ENCODE measurements around the gene CITED2.
A peak's percentile ranks its signal among the peaks of the same experiment; 100 is the strongest.

The CITED2 gene

DNA sequence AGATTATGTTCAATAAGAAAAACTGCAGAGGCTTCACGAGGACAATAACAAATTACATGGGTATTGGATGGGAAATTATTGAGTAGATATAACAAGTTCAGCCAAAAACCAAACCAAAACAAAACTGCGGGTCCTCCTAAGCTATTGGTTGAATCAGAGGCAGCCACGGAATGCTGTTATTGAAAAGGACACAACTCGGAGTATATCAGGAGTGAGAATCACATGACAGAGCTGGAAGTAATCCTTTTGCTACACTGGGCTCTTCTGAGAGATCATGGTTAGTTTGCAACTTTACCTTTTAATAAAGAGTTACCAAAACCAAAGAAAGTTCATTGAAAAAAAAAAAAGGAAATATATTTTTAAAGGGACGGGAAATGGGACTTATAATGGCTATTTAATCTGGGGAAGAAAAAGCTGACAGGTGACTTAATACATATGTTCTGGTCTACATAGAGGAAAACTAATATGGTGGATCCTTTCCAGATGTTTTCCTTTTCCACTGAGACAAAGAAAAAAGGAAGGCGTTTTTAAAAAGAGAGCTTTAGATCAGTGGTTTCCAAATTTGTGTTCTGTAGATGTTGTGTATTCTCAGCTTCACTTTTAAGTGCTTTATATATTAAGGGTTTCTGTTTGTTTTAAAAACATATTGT, 6.9 kb upstream of the CITED2 start:
- no peak for DNase-seq (ENCODE audit: low read depth)

DNA sequence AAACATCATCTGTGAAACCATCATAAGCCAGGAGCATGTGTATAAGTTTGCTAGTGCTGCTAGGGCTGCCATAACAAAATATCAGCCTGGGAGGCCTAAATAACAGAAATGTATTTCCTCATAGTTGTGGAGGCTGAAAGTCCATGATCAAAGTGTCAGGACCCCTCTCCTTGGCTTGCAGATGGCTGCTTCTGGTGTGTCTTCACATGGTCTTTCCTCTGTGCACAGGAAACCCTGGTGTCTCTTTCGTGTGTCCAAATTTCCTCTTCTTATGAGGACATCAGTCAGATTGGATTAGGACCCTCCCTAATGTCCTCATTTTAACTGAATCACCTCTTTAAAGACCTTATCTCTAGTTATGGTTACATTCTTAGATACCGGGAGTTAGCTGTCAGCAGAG, 6.2 kb upstream of the CITED2 start:
- no peak for DNase-seq (ENCODE audit: low read depth)

DNA sequence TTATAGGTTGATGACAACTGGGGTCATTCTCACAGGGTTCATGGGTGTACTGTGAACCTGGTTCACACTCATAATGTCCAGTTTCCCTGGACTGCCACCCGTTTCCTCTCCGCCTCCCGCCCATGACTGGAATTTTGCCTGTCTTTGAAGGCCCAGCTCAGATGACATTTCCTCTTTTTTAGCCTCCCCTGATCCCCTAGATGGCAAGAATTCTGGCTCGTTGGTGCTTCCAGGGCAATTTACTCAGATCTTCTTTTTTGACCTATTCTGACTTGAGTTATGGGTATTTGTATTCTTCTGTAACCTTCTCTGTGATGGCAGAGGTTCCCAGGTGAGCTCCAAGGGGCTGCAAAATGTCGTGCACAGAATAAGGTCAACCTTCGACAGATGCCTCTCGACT, 5.7 kb upstream of the CITED2 start:
- no peak for DNase-seq (ENCODE audit: low read depth)

DNA sequence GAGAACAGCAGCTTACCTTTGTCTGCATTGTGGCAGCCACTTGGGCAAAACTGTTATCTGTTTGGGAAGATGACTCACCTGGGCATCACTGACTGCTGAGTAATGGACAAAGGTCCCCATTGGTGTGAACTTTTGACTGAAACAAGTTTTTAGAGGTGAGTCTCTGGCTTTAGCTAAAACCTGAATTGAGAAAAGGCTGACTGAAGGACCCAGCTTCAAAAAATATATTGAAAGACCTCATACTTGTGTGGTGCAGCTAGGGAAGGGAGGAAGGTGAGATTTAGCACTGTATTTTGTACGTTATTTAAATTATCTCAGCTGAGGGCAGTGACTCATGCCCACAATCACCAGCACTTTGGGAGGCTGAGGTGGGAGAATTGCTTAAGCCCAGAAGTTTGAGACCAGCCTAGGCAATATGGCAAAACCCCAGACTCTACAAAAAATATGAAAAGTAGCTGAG, 4.5 kb upstream of the CITED2 start:
- DNase-seq (ENCODE audit: low read depth) = no peak

DNA sequence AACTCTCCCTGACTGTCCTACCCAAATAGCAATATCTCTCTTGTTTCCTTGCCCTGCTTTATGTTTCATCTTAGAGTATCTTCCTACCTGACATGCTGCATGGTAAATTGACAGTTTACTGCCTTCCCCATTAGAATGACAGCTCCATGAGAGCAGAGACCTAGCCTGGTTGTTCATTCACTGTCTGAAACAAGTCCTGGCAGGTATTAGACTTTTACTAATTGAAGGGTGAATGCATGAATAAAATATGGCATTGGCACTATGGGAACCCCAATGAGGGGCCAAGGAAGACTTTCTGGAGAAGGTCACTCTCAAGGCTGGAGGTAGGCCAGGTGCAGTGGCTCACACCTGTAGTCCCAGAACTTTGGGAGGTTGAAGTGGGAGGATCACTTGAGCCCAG, 3.8 kb upstream of the CITED2 start:
- no peak for DNase-seq (ENCODE audit: low read depth)

DNA sequence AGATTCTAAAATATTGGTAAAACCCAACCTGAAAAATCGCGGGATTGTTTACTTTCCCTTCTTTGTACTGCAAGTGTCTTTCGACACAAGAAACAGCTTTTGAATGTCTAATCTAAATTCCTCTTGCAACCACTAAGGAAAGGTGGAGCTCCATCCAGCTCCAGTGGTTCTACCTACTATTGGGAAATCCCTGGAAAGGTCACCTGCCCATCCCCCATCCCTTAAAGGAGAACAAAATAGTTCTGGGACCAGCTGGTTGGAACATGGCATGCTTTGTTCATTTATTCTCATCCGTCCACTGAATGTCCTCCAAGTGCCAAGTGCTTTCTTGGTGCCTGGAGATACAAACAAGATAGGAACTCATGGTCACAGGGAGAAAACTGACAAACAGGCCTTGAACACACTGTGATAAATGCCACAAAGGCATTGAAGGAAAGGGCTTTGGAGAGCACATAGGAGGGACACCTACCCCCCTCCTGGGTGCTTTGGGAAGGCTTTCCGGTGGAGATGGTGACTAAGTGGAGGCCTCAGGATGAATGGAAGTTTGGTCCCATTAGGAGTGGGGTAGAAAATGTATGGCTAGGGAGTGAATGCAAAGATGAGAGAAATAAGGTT, 2.3 kb upstream of the CITED2 start:
- DNase-seq (ENCODE audit: low read depth) = no peak

DNA sequence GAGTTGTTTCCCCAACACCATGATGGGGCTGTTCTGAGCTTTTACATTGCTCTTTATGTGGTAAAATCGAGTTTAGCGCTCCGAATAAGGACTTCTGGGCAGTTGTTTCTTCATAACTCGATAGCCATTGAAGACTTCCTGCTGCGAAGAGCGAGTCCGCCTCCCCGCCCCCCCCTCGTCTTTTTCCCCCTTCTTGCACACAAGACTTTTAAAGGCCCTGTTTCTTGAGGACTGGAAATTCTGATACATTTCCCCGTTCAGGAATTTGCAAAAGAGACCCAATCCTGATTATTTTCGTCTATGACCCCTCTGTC, 1.5 kb upstream of the CITED2 start:
- DNase-seq (ENCODE audit: low read depth) = no peak

DNA sequence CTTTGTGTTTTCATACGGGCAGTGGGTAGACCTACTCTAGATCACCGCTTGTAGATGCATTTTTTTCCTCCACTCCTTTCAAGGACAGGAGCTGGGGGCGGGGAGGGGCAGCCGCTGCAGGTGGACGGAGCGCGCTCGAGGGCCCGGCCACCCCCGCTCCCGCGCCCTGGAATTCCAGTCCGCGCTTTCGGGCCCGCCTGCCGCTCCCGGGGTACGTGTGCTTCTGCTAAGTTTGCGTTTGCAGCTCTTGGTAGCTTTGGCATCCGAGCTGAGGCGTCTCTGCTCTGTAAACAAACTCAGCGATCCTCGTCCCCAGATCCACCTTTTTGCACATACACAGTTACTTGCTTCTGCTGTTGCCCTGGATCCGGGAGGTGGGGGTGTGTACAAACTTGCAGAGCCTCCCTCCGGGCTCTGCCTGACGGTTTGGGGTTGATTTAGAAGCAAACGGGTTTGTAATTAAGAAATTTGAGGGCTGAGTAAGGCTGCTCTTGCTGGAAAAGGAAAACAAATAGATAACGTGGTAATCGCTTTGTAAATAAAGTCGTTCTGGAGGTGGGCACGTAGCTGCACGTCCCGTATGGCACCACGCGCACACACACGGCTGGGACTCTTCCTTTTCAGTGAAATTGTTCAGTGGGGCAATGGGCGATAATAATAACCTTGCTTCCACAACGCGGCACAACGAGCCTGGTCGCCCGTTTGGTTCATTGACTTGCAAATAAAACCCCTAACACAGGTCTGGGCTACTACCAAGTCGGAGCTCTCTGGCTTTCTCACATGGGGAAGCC, 973 bp upstream of the CITED2 start:
- DNase-seq (ENCODE audit: low read depth) = peak; percentile 65

DNA sequence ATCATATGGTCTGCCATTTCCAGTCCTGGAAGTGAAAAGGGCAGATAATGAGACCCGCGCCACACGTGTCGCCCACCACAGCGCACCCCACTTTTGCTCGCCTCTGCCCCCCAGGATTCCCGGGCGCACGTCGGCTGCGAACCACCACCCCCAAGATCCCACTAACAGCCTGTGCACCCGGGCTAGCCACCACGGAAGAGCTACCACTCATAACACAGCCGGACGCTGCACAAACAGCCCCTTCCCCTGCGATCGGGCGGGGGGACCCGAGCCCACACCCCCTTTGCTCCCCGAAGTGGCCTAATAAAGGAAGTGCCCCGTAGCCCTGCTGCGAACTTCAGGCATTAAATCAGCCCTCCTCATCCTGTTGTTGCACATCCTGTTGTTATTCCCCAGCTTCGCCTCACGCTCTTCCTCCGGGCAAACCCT, 506 bp downstream of the CITED2 start:
- DNase-seq (ENCODE audit: low read depth) = no peak

DNA sequence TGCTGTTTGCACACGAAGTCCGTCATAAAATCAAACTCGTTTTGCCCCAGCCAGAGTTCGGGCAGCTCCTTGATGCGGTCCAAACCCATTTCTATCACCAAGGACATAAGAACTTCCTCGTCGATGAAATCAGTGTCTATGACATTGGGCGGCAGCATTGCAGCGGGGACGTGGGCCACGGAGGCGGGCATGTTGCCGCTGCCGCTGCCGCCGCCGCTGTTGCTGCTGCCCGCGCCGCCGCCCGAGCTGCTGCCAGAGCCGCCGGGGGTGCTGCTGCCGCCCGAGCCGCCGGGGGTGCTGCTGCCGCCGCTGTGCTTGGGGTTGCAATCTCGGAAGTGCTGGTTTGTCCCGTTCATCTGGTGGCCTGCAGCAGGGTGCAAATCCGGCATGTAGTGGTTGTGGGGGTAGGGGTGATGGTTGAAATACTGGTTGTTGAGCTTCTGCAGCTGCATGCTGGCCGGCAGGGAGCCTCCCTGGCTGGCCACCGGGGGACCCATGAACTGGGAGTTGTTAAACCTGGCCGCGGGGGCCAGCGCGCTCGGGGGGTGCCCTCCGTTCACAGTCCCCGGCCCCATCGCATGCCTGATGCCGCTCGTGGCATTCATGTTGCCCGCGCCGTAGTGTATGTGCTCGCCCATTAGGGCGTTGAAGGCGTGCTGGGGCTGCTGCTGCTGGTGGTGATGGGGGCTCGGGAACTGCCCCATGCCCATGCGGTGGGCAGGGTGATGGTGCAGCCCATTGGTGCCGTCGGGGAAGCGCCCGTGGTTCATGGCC, 1.1 kb downstream of the CITED2 start:
- peak; percentile 52 for DNase-seq (ENCODE audit: low read depth)

DNA sequence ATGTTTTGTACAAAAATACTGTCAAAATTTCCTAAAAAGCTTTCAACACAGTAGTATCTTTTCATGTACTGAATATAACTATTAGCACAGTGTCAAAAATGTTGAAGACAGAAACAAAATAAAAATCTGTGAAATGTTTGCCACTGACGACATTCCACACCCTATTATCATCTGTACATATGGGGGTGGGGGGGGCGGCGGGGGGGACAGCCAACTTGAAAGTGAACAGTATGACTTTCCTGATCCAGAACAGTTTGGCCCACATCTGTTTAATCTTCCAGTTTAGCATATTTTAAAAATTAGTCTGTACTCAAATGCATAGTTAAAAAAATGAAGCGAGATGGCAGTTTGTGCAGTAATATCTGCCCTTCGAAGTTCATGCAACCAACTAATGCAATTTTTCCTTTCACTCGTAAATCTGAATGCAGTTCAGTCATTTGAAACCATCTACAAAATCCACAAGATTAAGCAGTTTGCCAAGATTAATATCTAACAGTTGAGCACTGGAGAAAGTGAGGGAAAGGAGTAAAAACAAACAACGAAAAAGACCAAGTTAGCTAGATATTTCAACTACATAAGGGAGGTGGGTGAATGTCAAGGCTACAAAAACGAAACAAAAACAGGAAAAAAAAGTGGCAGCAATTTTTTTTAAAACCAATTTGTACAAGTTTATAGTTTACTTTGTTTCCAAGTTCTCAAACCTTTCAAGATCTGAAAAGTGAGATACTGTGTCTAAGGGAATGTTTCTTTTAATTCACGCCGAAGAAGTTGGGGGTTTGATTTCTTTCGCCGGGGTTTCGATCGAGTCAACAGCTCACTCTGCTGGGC, 1.9 kb downstream of the CITED2 start:
- no peak for DNase-seq (ENCODE audit: low read depth)

DNA sequence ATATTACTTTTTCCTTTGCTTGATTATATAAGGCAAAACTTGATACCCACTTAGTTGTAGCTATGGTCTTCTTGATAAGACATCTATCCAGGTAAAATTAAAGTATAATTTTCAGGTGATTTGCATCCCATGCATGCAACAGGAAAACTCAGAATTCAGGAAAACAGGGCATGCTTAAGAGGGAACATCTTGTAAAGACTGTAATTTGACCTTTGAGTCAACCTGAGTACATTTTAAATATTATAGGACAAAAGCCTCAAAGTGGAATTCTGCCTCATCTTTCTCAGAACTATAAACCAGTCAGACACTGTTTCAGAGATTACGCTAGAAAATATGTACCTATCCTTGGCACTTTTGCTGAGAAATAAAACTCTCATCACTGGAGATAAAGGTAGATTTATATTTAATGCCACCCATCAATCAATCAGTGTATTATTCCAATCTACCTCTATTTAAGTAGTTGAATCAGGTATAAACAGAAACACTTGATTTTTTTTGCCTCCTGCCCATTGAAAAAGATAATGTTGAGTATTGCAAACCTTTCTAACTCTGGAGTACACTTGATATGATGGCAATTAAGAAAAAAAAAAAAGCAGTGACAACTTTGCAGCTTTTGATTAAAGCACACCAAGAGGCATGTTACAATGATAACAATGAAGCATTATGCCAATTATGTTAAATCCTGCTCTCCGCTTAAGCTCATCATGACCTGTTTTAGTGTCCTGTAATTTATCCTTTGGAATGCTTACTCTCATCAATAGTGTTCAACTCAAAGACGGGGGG, 2.8 kb downstream of the CITED2 start:
- no peak for DNase-seq (ENCODE audit: low read depth)

DNA sequence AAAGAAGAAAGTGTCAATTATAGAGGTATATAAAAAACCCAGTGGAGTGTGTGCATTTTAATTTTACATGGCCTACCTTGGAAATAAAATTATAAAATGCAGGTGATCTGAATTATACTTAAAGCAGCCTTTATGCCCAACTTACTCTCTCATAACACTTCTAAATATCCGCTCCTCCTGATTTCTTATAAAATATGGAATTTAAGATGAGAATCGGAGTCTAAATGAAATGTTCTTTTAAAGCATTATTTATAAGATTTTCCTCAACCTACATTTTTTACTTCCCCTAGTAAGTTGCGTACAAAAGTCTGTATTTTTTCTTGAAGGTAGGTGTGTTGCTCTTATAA, 3.5 kb downstream of the CITED2 start:
- DNase-seq (ENCODE audit: low read depth) = no peak

DNA sequence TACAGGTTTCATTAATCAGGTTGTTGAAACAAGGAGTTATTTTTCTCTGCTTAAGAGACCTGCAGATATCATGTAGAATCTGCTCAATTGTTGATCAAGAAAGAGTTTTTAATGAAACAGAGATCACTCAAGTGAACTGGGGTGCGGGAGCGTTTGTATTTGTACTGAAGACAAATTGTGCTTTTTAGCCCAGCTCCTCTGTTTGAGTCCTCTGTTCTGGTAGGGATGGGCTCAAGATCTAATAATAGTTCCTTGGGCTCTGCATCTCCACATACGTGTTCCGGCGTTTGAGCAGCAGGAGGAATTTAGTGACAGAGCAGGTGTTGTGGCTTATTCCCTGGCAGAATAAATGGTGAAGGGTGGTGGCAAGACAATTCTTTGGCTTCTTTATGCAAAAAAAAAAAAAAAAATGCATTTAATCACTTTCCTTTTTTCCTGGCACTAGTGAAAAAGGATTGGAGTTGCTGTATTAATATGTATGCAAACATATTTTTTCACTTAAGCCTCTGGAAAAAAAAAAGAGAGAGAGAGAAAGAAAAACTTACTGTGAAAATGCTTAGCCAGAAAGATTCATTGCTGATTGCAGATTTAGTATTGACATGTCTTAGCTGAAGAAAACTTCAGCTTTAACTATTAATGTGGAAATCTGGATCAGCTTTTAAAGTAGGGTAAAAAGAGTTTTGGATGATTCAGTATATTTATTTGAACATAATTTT, 4.0 kb downstream of the CITED2 start:
- DNase-seq (ENCODE audit: low read depth) = no peak

DNA sequence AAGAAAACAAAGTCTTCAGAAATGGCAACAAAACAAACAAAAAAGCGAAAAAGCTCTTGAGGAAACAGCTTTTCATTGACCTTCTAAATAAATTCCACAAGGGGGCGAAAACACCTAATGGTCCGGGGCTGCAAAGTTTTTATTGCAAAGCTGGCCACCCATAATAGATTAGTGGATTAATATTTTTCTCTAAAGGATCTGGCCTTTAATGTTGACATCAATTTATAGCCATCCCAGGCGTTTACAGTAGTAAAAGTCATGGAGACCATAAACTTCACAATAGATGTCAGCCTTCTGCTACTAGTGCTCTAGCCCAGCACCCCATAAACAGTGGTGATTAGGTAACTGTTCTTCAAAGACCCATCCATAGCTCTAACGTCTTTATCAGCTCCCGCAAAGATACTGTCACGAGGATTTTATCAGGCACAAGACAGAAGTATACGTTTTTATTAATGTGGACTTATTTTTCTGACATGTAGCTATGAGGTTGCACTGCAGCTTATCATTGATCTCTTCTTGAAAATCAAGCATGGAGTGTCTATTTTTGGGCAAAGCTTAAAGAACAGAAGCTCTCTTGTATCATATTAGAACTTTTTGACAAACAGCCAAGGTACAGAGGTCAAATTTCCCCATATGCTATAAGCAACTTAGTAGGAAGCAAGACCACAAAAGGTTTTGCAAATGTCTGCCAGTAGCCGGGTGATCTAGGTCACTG, 4.7 kb downstream of the CITED2 start:
- DNase-seq (ENCODE audit: low read depth) = no peak

DNA sequence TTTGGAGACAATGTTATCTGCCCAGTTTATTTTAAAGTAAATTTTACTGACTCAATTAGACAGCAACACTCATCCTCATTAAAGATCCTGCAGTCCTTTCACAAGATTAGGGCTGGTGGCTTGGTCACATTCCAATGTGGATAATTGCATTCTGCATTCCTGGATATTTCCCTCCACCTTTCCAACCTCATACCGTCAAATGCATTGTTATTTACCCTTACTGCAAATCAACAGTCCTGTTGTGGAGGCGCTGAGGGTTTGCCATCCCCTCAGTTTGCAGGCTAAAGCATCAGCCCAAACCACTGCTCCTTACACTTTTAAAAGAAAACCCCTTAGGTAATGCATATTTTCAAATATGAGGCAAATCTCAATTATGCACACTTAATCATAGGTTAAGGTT, 5.4 kb downstream of the CITED2 start:
- DNase-seq (ENCODE audit: low read depth) = no peak

DNA sequence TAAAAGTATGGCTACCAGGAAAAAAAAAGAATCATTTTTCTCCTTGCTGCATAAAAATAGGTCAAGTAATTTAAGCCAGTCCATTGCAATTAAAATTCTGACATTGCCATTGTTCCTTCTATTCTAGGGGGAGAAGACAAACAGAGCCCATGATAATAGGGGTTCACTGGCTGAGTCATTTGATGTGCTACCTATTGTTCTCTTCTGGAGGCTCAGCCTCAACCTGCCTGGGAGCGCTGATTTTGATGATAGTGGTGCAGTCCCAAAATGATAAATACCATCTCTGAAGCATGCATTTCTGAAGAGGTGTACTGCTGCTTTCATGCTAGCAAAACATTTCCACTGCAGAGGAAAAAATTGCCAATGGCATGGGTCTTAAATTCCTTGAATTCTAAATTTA, 5.8 kb downstream of the CITED2 start:
- DNase-seq (ENCODE audit: low read depth) = no peak

DNA sequence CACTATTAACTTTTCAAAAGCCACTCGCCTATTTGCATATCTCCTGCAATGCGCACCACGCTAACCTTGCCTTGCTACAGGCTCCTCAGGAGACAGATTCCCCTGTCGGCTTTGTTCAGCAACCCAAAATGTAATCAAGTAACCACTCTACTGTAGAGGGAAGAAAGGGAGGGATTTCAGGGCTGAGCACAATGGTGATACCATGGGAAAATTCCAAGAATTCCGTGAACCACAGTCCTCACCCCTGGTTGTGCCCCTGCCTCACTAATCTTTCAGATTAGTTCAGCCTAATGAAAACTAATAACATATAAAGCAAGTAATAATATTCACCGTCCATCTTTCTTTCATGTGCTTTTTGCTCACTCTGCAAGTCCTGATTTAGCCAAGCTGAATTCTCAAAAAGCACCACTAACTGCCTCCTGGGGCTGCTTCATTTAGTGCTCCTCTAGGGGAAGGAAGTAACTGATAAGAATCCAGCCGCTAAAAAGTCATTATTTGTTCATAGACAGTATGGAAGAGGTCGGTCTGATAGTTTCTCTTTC, 6.6 kb downstream of the CITED2 start:
- DNase-seq (ENCODE audit: low read depth) = no peak

DNA sequence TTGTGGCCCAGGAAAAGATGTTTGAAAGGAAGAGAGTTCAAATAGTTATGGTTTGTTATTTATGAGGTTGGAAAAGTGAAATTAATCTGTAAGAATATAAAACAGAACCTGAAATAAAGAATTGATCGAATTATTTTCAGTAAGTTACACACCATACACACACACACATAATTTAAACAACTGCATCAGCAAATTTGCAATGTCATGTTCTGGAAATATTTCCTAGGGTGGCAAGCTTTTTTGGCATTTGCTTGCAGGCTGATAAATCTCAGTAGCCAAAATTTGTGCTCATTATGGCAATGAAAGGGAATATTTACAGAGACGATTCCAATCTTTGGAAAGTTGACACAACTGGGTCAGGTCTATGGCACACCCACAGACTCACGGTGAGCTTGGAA, 9.5 kb downstream of the CITED2 start:
- DNase-seq (ENCODE audit: low read depth) = no peak

All from stimulated activated CD8-positive, alpha-beta memory T cell treated with anti-CD3 and anti-CD28 coated beads, Interleukin-12 subunit alpha, Interleukin-12 subunit beta, amount 100 ng/mL, for 1 hour (primary cell).